Astrocyte (in vitro differentiated cells and primary cell): ENCODE results near the gene SPRR4. TPM values are rescaled to one million over a fixed set of nuclear protein-coding genes. Genes with fewer than 3 reads are reported as not detected.

Experiments used
- DNase-seq: peaks from one replicate; pipeline ENCODE4 v3.0.0-alpha.2; 2010; ENCODE audit warnings: low read depth
- FAIRE-seq: peaks from 2 replicates; lab custom pipeline; 2011; peaks lifted over from hg19 to GRCh38; lab: Jason Lieb, UNC
- H2AFZ ChIP-seq: 2 replicates; pipeline ENCODE4 v1.6.0; 2012; ENCODE audit warnings: low read depth, low read length, inconsistent platforms
- H3K27ac ChIP-seq: 2 replicates; pipeline ENCODE4 v1.5.1; 2011; ENCODE audit warnings: low read depth, low read length, inconsistent platforms
- H3K27me3 ChIP-seq: 2 replicates; pipeline ENCODE4 v1.6.0; 2011; ENCODE audit warnings: low read length, inconsistent platforms; ENCODE audit not compliant: insufficient read depth
- H3K36me3 ChIP-seq: 2 replicates; pipeline ENCODE4 v1.5.1; 2011; ENCODE audit warnings: low read length, inconsistent platforms; ENCODE audit not compliant: insufficient read depth
- H3K4me1 ChIP-seq: 2 replicates; pipeline ENCODE4 v1.5.1; 2011; ENCODE audit warnings: low read length, inconsistent platforms; ENCODE audit not compliant: insufficient read depth
- H3K4me2 ChIP-seq: 2 replicates; pipeline ENCODE4 v1.6.0; 2012; ENCODE audit warnings: low read length, inconsistent platforms
- H3K4me3 ChIP-seq: 2 replicates; pipeline ENCODE4 v1.5.1; 2011; ENCODE audit warnings: low read depth, mild to moderate bottlenecking, low read length, inconsistent platforms; ENCODE audit not compliant: insufficient read depth
- H3K79me2 ChIP-seq: 2 replicates; pipeline ENCODE4 v1.6.0; 2012; ENCODE audit warnings: mild to moderate bottlenecking, low read length, inconsistent platforms; ENCODE audit not compliant: insufficient read depth
- H3K9ac ChIP-seq: 2 replicates; pipeline ENCODE4 v1.6.0; 2012; ENCODE audit warnings: mild to moderate bottlenecking, low read length, inconsistent platforms
- H3K9me3 ChIP-seq: 2 replicates; pipeline ENCODE4 v1.5.1; 2012; ENCODE audit warnings: low read depth, mild to moderate bottlenecking, low read length, inconsistent platforms; ENCODE audit not compliant: insufficient read depth
- H4K20me1 ChIP-seq: 2 replicates; pipeline ENCODE4 v1.6.0; 2012; ENCODE audit warnings: low read length, inconsistent platforms; ENCODE audit not compliant: insufficient read depth
- H3K27ac Mint-ChIP-seq: one replicate; pipeline ENCODE4 v1.8.0; 2021; ENCODE audit warnings: mild to moderate bottlenecking, mixed read lengths; ENCODE audit not compliant: unreplicated experiment
- H3K27me3 Mint-ChIP-seq: one replicate; pipeline ENCODE4 v1.8.0; 2021; ENCODE audit warnings: low read depth, mixed read lengths; ENCODE audit not compliant: unreplicated experiment
- H3K36me3 Mint-ChIP-seq: one replicate; pipeline ENCODE4 v1.8.0; 2021; ENCODE audit warnings: low read depth, mixed read lengths; ENCODE audit not compliant: unreplicated experiment
- H3K4me1 Mint-ChIP-seq: one replicate; pipeline ENCODE4 v1.8.0; 2021; ENCODE audit warnings: low read depth, mixed read lengths; ENCODE audit not compliant: unreplicated experiment
- H3K4me3 Mint-ChIP-seq: one replicate; pipeline ENCODE4 v1.8.0; 2021; ENCODE audit warnings: mild to moderate bottlenecking, moderate library complexity, mixed read lengths; ENCODE audit not compliant: unreplicated experiment
- H3K9me3 Mint-ChIP-seq: one replicate; pipeline ENCODE4 v1.8.0; 2021; ENCODE audit warnings: mild to moderate bottlenecking, mixed read lengths; ENCODE audit not compliant: unreplicated experiment
- EZH2 ChIP-seq: IDR thresholded peaks from 2 replicates; pipeline ENCODE4 v1.6.1; 2012; ENCODE audit warnings: mild to moderate bottlenecking, low read length, inconsistent platforms; ENCODE audit not compliant: insufficient read depth
- total RNA-seq: library from RNA; stranded (reverse); gene quantifications from 2 replicates; pipeline ENCODE4 v1.2.1, GENCODE V29; 2021
- TF ChIP-seq, protein P1 (sequence below): IDR thresholded peaks from 2 replicates; pipeline ENCODE4 v1.5.1; 2011; ENCODE audit warnings: low read depth, mild to moderate bottlenecking, inconsistent platforms, low read length, moderate library complexity; ENCODE audit not compliant: insufficient read depth

SPRR4 gene
- total RNA-seq, 1 donor from 2014 or later, result not detected

- Histone ChIP-seq H3K36me3 (no peaks in the 10 kb centered on the region), H3K4me1 (no peaks in the 10 kb centered on the region), H3K27me3 (no peaks in the 10 kb centered on the region), H2AFZ (no peak overlapping the region), H4K20me1 (no peaks in the 10 kb centered on the region), H3K79me2 (no peaks in the 10 kb centered on the region), H3K9ac (no peak overlapping the region), H3K27ac (no peak overlapping the region), H3K4me2 (no peak overlapping the region), H3K9me3 (no peaks in the 10 kb centered on the region), H3K4me3 (no peak overlapping the region)
- TF ChIP-seq, protein P1, sequence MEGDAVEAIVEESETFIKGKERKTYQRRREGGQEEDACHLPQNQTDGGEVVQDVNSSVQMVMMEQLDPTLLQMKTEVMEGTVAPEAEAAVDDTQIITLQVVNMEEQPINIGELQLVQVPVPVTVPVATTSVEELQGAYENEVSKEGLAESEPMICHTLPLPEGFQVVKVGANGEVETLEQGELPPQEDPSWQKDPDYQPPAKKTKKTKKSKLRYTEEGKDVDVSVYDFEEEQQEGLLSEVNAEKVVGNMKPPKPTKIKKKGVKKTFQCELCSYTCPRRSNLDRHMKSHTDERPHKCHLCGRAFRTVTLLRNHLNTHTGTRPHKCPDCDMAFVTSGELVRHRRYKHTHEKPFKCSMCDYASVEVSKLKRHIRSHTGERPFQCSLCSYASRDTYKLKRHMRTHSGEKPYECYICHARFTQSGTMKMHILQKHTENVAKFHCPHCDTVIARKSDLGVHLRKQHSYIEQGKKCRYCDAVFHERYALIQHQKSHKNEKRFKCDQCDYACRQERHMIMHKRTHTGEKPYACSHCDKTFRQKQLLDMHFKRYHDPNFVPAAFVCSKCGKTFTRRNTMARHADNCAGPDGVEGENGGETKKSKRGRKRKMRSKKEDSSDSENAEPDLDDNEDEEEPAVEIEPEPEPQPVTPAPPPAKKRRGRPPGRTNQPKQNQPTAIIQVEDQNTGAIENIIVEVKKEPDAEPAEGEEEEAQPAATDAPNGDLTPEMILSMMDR, result no peak
- no peak for TF ChIP-seq EZH2
- Mint-ChIP-seq H3K27ac (no peak overlapping the region), H3K4me1 (no peaks in the 10 kb centered on the region), H3K27me3 (peaks cover 21% of the 10 kb centered on the region), H3K4me3 (no peak overlapping the region), H3K36me3 (no peaks in the 10 kb centered on the region), H3K9me3 (no peaks in the 10 kb centered on the region)
- no peak for DNase-seq
- no peak for FAIRE-seq
Observed at GRCh38 chr1:152965853-152966252, 4.6 kb upstream of the SPRR4 start.

DNA sequence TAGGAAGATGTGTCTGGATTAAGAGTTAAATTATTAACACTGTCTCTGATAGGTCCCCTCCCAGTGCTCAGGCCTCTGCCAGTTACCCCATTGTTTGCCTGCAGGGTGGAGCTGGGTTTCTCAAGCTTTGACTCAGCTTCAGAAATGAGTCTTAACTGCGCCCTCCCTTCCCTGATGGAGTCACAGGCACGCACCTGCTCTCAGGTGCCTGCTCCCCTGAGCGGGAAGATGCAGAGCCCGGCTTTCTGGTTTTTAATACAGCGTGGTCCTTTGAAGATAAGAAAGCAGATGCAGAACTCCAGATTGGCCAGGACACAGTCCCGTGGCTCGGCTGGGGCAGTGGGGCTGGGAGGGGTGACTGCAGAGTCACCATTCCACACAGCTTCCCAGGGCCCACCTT lies 3.2 kb upstream of the SPRR4 start:
- H3K4me3 ChIP-seq, result no peak overlapping the region
- FAIRE-seq, result no peak
- no peaks in the 10 kb centered on the region for H3K4me1 ChIP-seq
- H3K4me1 Mint-ChIP-seq, result no peaks in the 10 kb centered on the region
- H3K36me3 Mint-ChIP-seq, result peaks cover 1% of the 10 kb centered on the region
- H3K27ac ChIP-seq, result no peak overlapping the region
- H2AFZ ChIP-seq, result no peak overlapping the region
- no peak overlapping the region for H3K4me2 ChIP-seq
- H3K4me3 Mint-ChIP-seq, result no peak overlapping the region
- TF ChIP-seq EZH2, result no peak
- TF ChIP-seq, protein P1, result no peak
- no peaks in the 10 kb centered on the region for H3K9me3 ChIP-seq
- no peak overlapping the region for H3K9ac ChIP-seq
- peaks cover 14% of the 10 kb centered on the region for H3K27me3 Mint-ChIP-seq
- H3K9me3 Mint-ChIP-seq, result peaks cover 2% of the 10 kb centered on the region
- no peaks in the 10 kb centered on the region for H3K36me3 ChIP-seq
- H3K79me2 ChIP-seq, result no peaks in the 10 kb centered on the region
- DNase-seq, result no peak
- no peak overlapping the region for H3K27ac Mint-ChIP-seq
- H4K20me1 ChIP-seq, result no peaks in the 10 kb centered on the region
- no peaks in the 10 kb centered on the region for H3K27me3 ChIP-seq

- Histone ChIP-seq H3K27ac (no peak overlapping the region), H3K9ac (no peak overlapping the region), H3K4me2 (no peak overlapping the region), H2AFZ (no peak overlapping the region), H3K9me3 (no peaks in the 10 kb centered on the region), H3K27me3 (no peaks in the 10 kb centered on the region), H4K20me1 (no peaks in the 10 kb centered on the region), H3K79me2 (no peaks in the 10 kb centered on the region), H3K4me1 (no peaks in the 10 kb centered on the region), H3K4me3 (no peak overlapping the region), H3K36me3 (no peaks in the 10 kb centered on the region)
- no peak for FAIRE-seq
- Mint-ChIP-seq H3K36me3 (peaks cover 1% of the 10 kb centered on the region), H3K9me3 (peaks cover 2% of the 10 kb centered on the region), H3K27ac (no peak overlapping the region), H3K4me3 (no peak overlapping the region), H3K4me1 (no peaks in the 10 kb centered on the region), H3K27me3 (peaks cover 14% of the 10 kb centered on the region)
- no peak for TF ChIP-seq EZH2
- TF ChIP-seq, protein P1, result no peak
- DNase-seq, result no peak
Observed at GRCh38 chr1:152968248-152968647, 2.2 kb upstream of the SPRR4 start.
